Anterior cingulate cortex (tissue), 58 donors: ENCODE results near the gene OSBPL6.
"Not testable (repeated sequence)": the region's sequence is repeated elsewhere in the genome, so short reads cannot be mapped to it uniquely, and the experiment has no call there.

Source experiments
- DNase-seq, 58 donors: peaks; one replicate each; lab custom pipeline; 2025; lab: John Stamatoyannopoulos, UW

Gene OSBPL6

GRCh38 chr2:178193823-178194599 is at the start of gene OSBPL6:
TSS of gene OSBPL6 (plus strand) at chr2:178194512. CDS start at chr2:178306185, 111,673 bp downstream.
- DNase-seq, result peak in 57 of 58 donors; percentile 36 to 91 (median 74)

GRCh38 chr2:178152033-178152432 is 42.3 kb upstream of the OSBPL6 start:
- no peak for DNase-seq

- no peak for DNase-seq
Observed at GRCh38 chr2:178152542-178152941, 41.8 kb upstream of the OSBPL6 start.

GRCh38 chr2:178152977-178153376 is 41.3 kb upstream of the OSBPL6 start:
- no peak for DNase-seq

GRCh38 chr2:178153878-178154277 is 40.4 kb upstream of the OSBPL6 start:
- DNase-seq, result not testable (repeated sequence)

GRCh38 chr2:178155524-178155923 is 38.8 kb upstream of the OSBPL6 start:
- DNase-seq, result no peak

GRCh38 chr2:178157574-178157973 is 36.7 kb upstream of the OSBPL6 start:
- DNase-seq, result no peak

- DNase-seq, result no peak
Observed at GRCh38 chr2:178159966-178160365, 34.3 kb upstream of the OSBPL6 start.

GRCh38 chr2:178160601-178161000 is 33.7 kb upstream of the OSBPL6 start:
- DNase-seq, result no peak

- no peak for DNase-seq
Observed at GRCh38 chr2:178163395-178163794, 30.9 kb upstream of the OSBPL6 start.

- DNase-seq, result no peak
Observed at GRCh38 chr2:178163911-178164310, 30.4 kb upstream of the OSBPL6 start.

- no peak for DNase-seq
Observed at GRCh38 chr2:178173657-178174056, 20.7 kb upstream of the OSBPL6 start.

GRCh38 chr2:178177066-178177679 is 17.1 kb upstream of the OSBPL6 start:
- no peak for DNase-seq

- DNase-seq, result not testable (repeated sequence)
Observed at GRCh38 chr2:178180648-178181047, 13.7 kb upstream of the OSBPL6 start.

GRCh38 chr2:178187861-178188260 is 6.5 kb upstream of the OSBPL6 start:
- DNase-seq, result no peak

- DNase-seq, result no peak
Observed at GRCh38 chr2:178188466-178188865, 5.8 kb upstream of the OSBPL6 start.

- DNase-seq, result no peak
Observed at GRCh38 chr2:178191004-178191508, 3.3 kb upstream of the OSBPL6 start.

GRCh38 chr2:178191511-178191910 is 2.8 kb upstream of the OSBPL6 start:
- DNase-seq, result no peak

GRCh38 chr2:178193496-178193822 is 853 bp upstream of the OSBPL6 start:
- DNase-seq, result no peak

GRCh38 chr2:178194600-178195389 is 483 bp downstream of the OSBPL6 start:
- DNase-seq, result peak in 53 of 58 donors; percentile 17 to 80 (median 57)
